H1 (cell line): ENCODE measurements around the gene MAPK8IP3. TPM values are rescaled to one million over a fixed set of nuclear protein-coding genes. Genes with fewer than 3 reads are reported as not detected.

Experiments
- CTCF ChIA-PET: fragments of 300-600 bp; sonication (Branson Sonifier 250); formaldehyde crosslinking; loops from one replicate; lab custom pipeline; 2021; ENCODE audit not compliant: partially characterized antibody; lab: Charles Lee
- POLR2A ChIA-PET: fragments of 300-600 bp; sonication (Branson Sonifier 250); formaldehyde crosslinking; loops from one replicate; lab custom pipeline; 2021; ENCODE audit warnings: inconsistent platforms; ENCODE audit not compliant: partially characterized antibody; lab: Charles Lee
- DNase-seq, 2 experiments: peaks; one replicate each; pipeline versions ENCODE4 v3.0.0 to v3.0.0-alpha.2; 2010 to 2022; ENCODE audit warnings: low spot score in 2 of 2, low read depth in 1 of 2, mixed read lengths in 1 of 2
- FAIRE-seq: peaks from 2 replicates; lab custom pipeline; 2011; peaks lifted over from hg19 to GRCh38; lab: Jason Lieb, UNC
- H2AFZ ChIP-seq: 2 replicates; pipeline ENCODE4 v1.8.1; 2012; ENCODE audit warnings: low read length, inconsistent platforms
- H2AK5ac ChIP-seq: 2 replicates; pipeline ENCODE4 v1.6.1; 2013; ENCODE audit warnings: low read depth, low read length
- H2BK120ac ChIP-seq: replicated peaks from 2 replicates; pipeline ENCODE3; 2013; ENCODE audit warnings: low read depth, low read length, inconsistent platforms
- H2BK12ac ChIP-seq: 2 replicates; pipeline ENCODE4 v1.6.1; 2013; ENCODE audit warnings: low read depth, low read length
- H2BK15ac ChIP-seq: 2 replicates; pipeline ENCODE4 v1.6.1; 2013; ENCODE audit warnings: low read length
- H2BK20ac ChIP-seq: 2 replicates; pipeline ENCODE4 v1.6.1; 2013; ENCODE audit warnings: low read length
- H2BK5ac ChIP-seq: 2 replicates; pipeline ENCODE4 v1.6.1; 2013; ENCODE audit warnings: low read depth, low read length
- H3K14ac ChIP-seq: 2 replicates; pipeline ENCODE4 v1.6.1; 2013; ENCODE audit warnings: inconsistent platforms; ENCODE audit not compliant: insufficient read length
- H3K18ac ChIP-seq: 2 replicates; pipeline ENCODE4 v1.6.1; 2013; ENCODE audit warnings: low read length; ENCODE audit errors: extremely low read depth
- H3K23ac ChIP-seq: 2 replicates; pipeline ENCODE4 v1.6.1; 2013; ENCODE audit warnings: inconsistent platforms; ENCODE audit not compliant: insufficient read length
- H3K23me2 ChIP-seq: 2 replicates; pipeline ENCODE4 v1.6.1; 2013; ENCODE audit warnings: low read depth, low read length
- H3K27ac ChIP-seq: 2 replicates; pipeline ENCODE4 v1.6.1; 2011; ENCODE audit warnings: low read depth, low read length, inconsistent platforms
- H3K27me3 ChIP-seq, 4 experiments: replicated peaks in 1 of 4; 1 replicate in 1 of 4; 2 replicates in 3 of 4; pipeline versions ENCODE4 v1.6.1 to v1.8.1; 2011 to 2013; ENCODE audit warnings: low read length in 3 of 4, mild to moderate bottlenecking in 3 of 4, inconsistent platforms in 2 of 4, mixed read lengths in 2 of 4, moderate library complexity in 1 of 4; ENCODE audit not compliant: control insufficient read depth in 3 of 4, insufficient read depth in 3 of 4; ENCODE audit errors: extremely low read depth in 1 of 4
- H3K36me3 ChIP-seq, 4 experiments: 2 replicates each; pipeline versions ENCODE4 v1.6.1 to v1.8.1; 2011 to 2013; ENCODE audit warnings: mild to moderate bottlenecking in 4 of 4, low read length in 3 of 4, moderate library complexity in 2 of 4, control low read depth in 1 of 4, inconsistent platforms in 1 of 4; ENCODE audit not compliant: insufficient read depth in 4 of 4, control insufficient read depth in 2 of 4
- H3K4ac ChIP-seq: replicated peaks from 2 replicates; pipeline ENCODE3; 2013; ENCODE audit warnings: low read length, low read depth, mixed read lengths, inconsistent platforms; ENCODE audit not compliant: insufficient read length
- H3K4me1 ChIP-seq, 4 experiments: replicated peaks in 1 of 4; 1 replicate in 1 of 4; 2 replicates in 3 of 4; pipeline versions ENCODE4 v1.6.1 to v1.8.1; 2011 to 2013; ENCODE audit warnings: low read length in 3 of 4, inconsistent platforms in 2 of 4, mixed read lengths in 1 of 4; ENCODE audit not compliant: insufficient read depth in 4 of 4, control insufficient read depth in 3 of 4
- H3K4me2 ChIP-seq, 2 experiments: 2 replicates each; pipeline versions ENCODE4 v1.6.1 to v1.8.1; 2011 to 2013; ENCODE audit warnings: low read depth in 2 of 2, low read length in 2 of 2, control low read depth in 1 of 2, inconsistent platforms in 1 of 2, mild to moderate bottlenecking in 1 of 2; ENCODE audit not compliant: insufficient read depth in 1 of 2
- H3K4me3 ChIP-seq, 4 experiments: fragments of 200-600, 300-600 bp in 1 of 4; sonication (generic), shearing (Covaris generic), sonication (Bioruptor Twin) in 1 of 4; 2 replicates each; pipeline versions ENCODE4 v1.5.1 to v1.8.1; 2011 to 2016; ENCODE audit warnings: low read length in 4 of 4, low read depth in 3 of 4, control low read depth in 2 of 4, inconsistent platforms in 2 of 4, mild to moderate bottlenecking in 2 of 4, mixed read lengths in 1 of 4, moderate library complexity in 1 of 4; ENCODE audit not compliant: insufficient read depth in 2 of 4; ENCODE audit errors: extremely low read depth in 1 of 4
- H3K56ac ChIP-seq: replicated peaks from 2 replicates; pipeline ENCODE3; 2013; ENCODE audit warnings: low read depth, mild to moderate bottlenecking, mixed read lengths, low read length, inconsistent platforms; ENCODE audit not compliant: insufficient read length
- H3K79me1 ChIP-seq: 2 replicates; pipeline ENCODE4 v1.6.1; 2013; ENCODE audit warnings: low read depth, low read length, control low read depth
- H3K79me2 ChIP-seq, 2 experiments: 2 replicates each; pipeline versions ENCODE4 v1.6.1 to v1.8.1; 2012 to 2013; ENCODE audit warnings: low read length in 2 of 2, mild to moderate bottlenecking in 2 of 2, inconsistent platforms in 1 of 2; ENCODE audit not compliant: insufficient read depth in 2 of 2, control insufficient read depth in 1 of 2
- H3K9ac ChIP-seq, 4 experiments: replicated peaks in 1 of 4; 1 replicate in 1 of 4; 2 replicates in 3 of 4; pipeline versions ENCODE4 v1.6.1 to v1.8.1; 2011 to 2013; ENCODE audit warnings: low read depth in 3 of 4, low read length in 3 of 4, control low read depth in 2 of 4, mild to moderate bottlenecking in 2 of 4, moderate library complexity in 2 of 4, inconsistent platforms in 1 of 4; ENCODE audit errors: extremely low read depth in 1 of 4
- H3K9me3 ChIP-seq, 2 experiments: 2 replicates each; pipeline versions ENCODE4 v1.6.1 to v1.8.1; 2012 to 2013; ENCODE audit warnings: mild to moderate bottlenecking in 2 of 2, moderate library complexity in 2 of 2, control low read depth in 1 of 2, inconsistent platforms in 1 of 2, low read depth in 1 of 2, low read length in 1 of 2, mixed read lengths in 1 of 2; ENCODE audit not compliant: insufficient read depth in 2 of 2
- H4K20me1 ChIP-seq, 2 experiments: replicated peaks in 1 of 2; 2 replicates each; pipeline versions ENCODE3 to v1.8.1; 2011 to 2013; ENCODE audit warnings: inconsistent platforms in 2 of 2, low read length in 2 of 2, mild to moderate bottlenecking in 1 of 2; ENCODE audit not compliant: insufficient read depth in 2 of 2, control insufficient read depth in 1 of 2
- H4K5ac ChIP-seq: 2 replicates; pipeline ENCODE4 v1.6.1; 2013; ENCODE audit warnings: low read length, low read depth, mixed read lengths, inconsistent platforms; ENCODE audit not compliant: insufficient read length
- H4K8ac ChIP-seq: 2 replicates; pipeline ENCODE4 v1.8.0; 2013; ENCODE audit warnings: mild to moderate bottlenecking, moderate library complexity, low read length, inconsistent platforms; ENCODE audit not compliant: insufficient read depth; ENCODE audit errors: extremely low read depth
- H4K91ac ChIP-seq: replicated peaks from 2 replicates; pipeline ENCODE3; 2013; ENCODE audit warnings: low read length, mixed read lengths, inconsistent platforms; ENCODE audit not compliant: insufficient read length
- BCL11A ChIP-seq, 2 experiments: IDR thresholded peaks; one replicate each; pipeline ENCODE4 v1.6.1; 2011; ENCODE audit warnings: low read depth in 2 of 2, low read length in 2 of 2, mild to moderate bottlenecking in 2 of 2
- CEBPB ChIP-seq: IDR thresholded peaks from 2 replicates; pipeline ENCODE4 v1.6.1; 2012; ENCODE audit warnings: low read depth, low read length
- GABPA ChIP-seq: IDR thresholded peaks from 2 replicates; pipeline ENCODE4 v1.6.1; 2011; ENCODE audit warnings: mild to moderate bottlenecking, low read length, moderate library complexity, borderline replicate concordance; ENCODE audit not compliant: insufficient read depth
- MAFK ChIP-seq: IDR thresholded peaks from 2 replicates; pipeline ENCODE4 v1.6.1; 2012; ENCODE audit warnings: low read depth, mild to moderate bottlenecking, improper control_type of control experiment, low read length
- NANOG ChIP-seq: IDR thresholded peaks from 2 replicates; pipeline ENCODE4 v1.6.1; 2011; ENCODE audit warnings: low read length, low read depth, mild to moderate bottlenecking, inconsistent platforms; ENCODE audit not compliant: insufficient read depth, poor library complexity, severe bottlenecking
- PHF8 ChIP-seq: fragments of 200-600 bp; sonication (generic); conservative IDR thresholded peaks from 2 replicates; pipeline ENCODE4 v1.7.1; 2012; ENCODE audit warnings: low read depth, mild to moderate bottlenecking, inconsistent platforms, low read length, moderate library complexity
- RNF2 ChIP-seq: fragments of 200-900, 300-1000 bp; sonication (generic); IDR thresholded peaks from 2 replicates; pipeline ENCODE4 v1.7.1; 2016; ENCODE audit warnings: borderline replicate concordance, low read depth, mild to moderate bottlenecking, antibody characterized with exemption, low read length; ENCODE audit not compliant: poor library complexity, severe bottlenecking; ENCODE audit errors: missing control alignments
- SIRT6 ChIP-seq: IDR thresholded peaks from one replicate; pipeline ENCODE4 v1.7.1; 2012; ENCODE audit warnings: low read length, inconsistent platforms
- TAF1 ChIP-seq: IDR thresholded peaks from 2 replicates; pipeline ENCODE4 v1.6.1; 2011; ENCODE audit warnings: mild to moderate bottlenecking, low read depth, low read length
- TBP ChIP-seq: IDR thresholded peaks from 2 replicates; pipeline ENCODE4 v1.6.1; 2011; ENCODE audit warnings: low read depth, low read length, improper control_type of control experiment
- WGBS, 2 experiments: shearing (Covaris generic) in 1 of 2; methylation state at CpG; one replicate each; pipeline versions ENCODE4 v1.1.6 to v1.1.7; 2013 to 2015; ENCODE audit warnings: low lambda C conversion rate in 2 of 2, mixed read lengths in 2 of 2, inconsistent platforms in 1 of 2, low coverage in 1 of 2, missing lambda C conversion rate in 1 of 2; ENCODE audit not compliant: insufficient replicate concordance in 2 of 2, insufficient coverage in 1 of 2, insufficient read length in 1 of 2; ENCODE audit errors: extremely low coverage in 1 of 2, missing lambda C conversion rate in 1 of 2; 5-methylcytosine and 5-hydroxymethylcytosine counted together
- polyA plus RNA-seq, 7 experiments: library from polyadenylated mRNA; depleted of rRNA in 3 of 7; stranded (reverse) in 5 of 7; unstranded in 2 of 7; fragments of >200 nt in 5 of 7; fragments of 200-250 nt in 2 of 7; gene quantifications; 1 replicate in 5 of 7; 2 replicates in 1 of 7; 4 replicates in 1 of 7; pipeline versions ENCODE4 v1.2.1 to v1.2.3, GENCODE V29; 2011 to 2013; ENCODE audit warnings: missing spikeins in 2 of 7, mixed read lengths in 2 of 7
- total RNA-seq: library from RNA; stranded (reverse); fragmentation: NEBNext Ultra II Directional; extraction: Animal tissue kit (Norgen Biotek cat#: 25700); gene quantifications from 2 replicates; pipeline ENCODE4 v1.2.1, GENCODE V29; 2021

Gene MAPK8IP3
- total and polyA plus RNA-seq, 2 of the 8 experiments (the other 6 are each of a cell fraction or from before 2014, with no cell fraction given): 16.9 to 43.4 TPM

GRCh38 chr16:1745181-1745899, 39.3 kb downstream of the MAPK8IP3 start:
- no peaks in the 10 kb centered on the region for H3K79me2 ChIP-seq
- POLR2A ChIA-PET: interaction anchor here (1.7 to 5.5 kb wide), 4 partner anchors 10 to 39 kb away, joined by 4 to 18 read pairs (median 6); partner anchors contain the start of gene MAPK8IP3
- CTCF ChIA-PET: interaction anchor here (1.4 to 3.1 kb wide), 3 partner anchors 9 to 19 kb away, joined by 3 to 12 read pairs (median 7); no protein-coding TSS in a partner anchor
- DNase-seq (no peak), FAIRE-seq (no peak)
- no peak overlapping the region for H2BK120ac ChIP-seq
- H3K56ac ChIP-seq: no peak overlapping the region
- no peak overlapping the region for H4K5ac ChIP-seq
- no peak overlapping the region for H3K4me3 ChIP-seq
- peaks cover 0 to 12% (median 2%) of the 10 kb centered on the region in 4 experiments; a peak in 3 of 8 replicates for H3K36me3 ChIP-seq
- H3K4me2 ChIP-seq: no peak overlapping the region
- H2BK15ac ChIP-seq: no peak overlapping the region
- H3K4me1 ChIP-seq: no peaks in the 10 kb centered on the region
- 95% methylated on average over 25 of the region's 25 CpGs; no CpG with 5 or more reads in 1 of the 2 experiments for WGBS, 2 experiments
- peaks cover 0 to under 1% of the 10 kb centered on the region in 2 experiments; a peak in 1 of 4 replicates for H3K9me3 ChIP-seq
- H4K8ac ChIP-seq: peak overlapping the region; percentile 3; the same call in 1 of the 2 replicates
- no peak overlapping the region for H2BK5ac ChIP-seq
- H3K14ac ChIP-seq: no peak overlapping the region
- H3K23ac ChIP-seq: no peak overlapping the region
- H2AFZ ChIP-seq: no peak overlapping the region
- H3K27ac ChIP-seq: no peak overlapping the region
- no peak overlapping the region for H3K4ac ChIP-seq
- no peak overlapping the region for H3K18ac ChIP-seq
- H3K79me1 ChIP-seq: 0 out of 2 replicates have a peak, but pooled peaks cover 2% of the 10 kb centered on the region
- H4K20me1 ChIP-seq: peaks cover 0 to 5% of the 10 kb centered on the region in 2 experiments
- no peak overlapping the region for H4K91ac ChIP-seq
- H2BK20ac ChIP-seq: no peak overlapping the region
- no peak overlapping the region for H2BK12ac ChIP-seq
- H2AK5ac ChIP-seq: no peak overlapping the region
- no peaks in the 10 kb centered on the region for H3K23me2 ChIP-seq
- H3K27me3 ChIP-seq: no peaks in the 10 kb centered on the region
- no peak overlapping the region for H3K9ac ChIP-seq
- TF ChIP-seq CEBPB (no peak), SIRT6 (no peak), PHF8 (no peak), RNF2 (no peak), TBP (no peak), TAF1 (no peak), GABPA (no peak), MAFK (no peak), NANOG (no peak), BCL11A (IDR thresholded peaks at IDR 0.05; ENCODE audit: low read depth in 2 of 2, low read length in 2 of 2) (no peak)
